T-helper 9 cell (primary cell): ENCODE data around the gene KAZN.

Experiments
- DNase-seq: peaks from one replicate; pipeline ENCODE4 v3.0.0-alpha.2; 2020

Gene KAZN

GRCh38 chr1:15053153-15053552, 454.7 kb downstream of the KAZN start:
- no peak for DNase-seq

GRCh38 chr1:15055736-15056415, 457.4 kb downstream of the KAZN start:
- DNase-seq, result no peak

GRCh38 chr1:15056515-15057285, 458.2 kb downstream of the KAZN start:
- no peak for DNase-seq

- DNase-seq, result no peak
Observed at GRCh38 chr1:15057834-15058233, 459.3 kb downstream of the KAZN start.

- DNase-seq, result no peak
Observed at GRCh38 chr1:15058261-15058660, 459.8 kb downstream of the KAZN start.

- no peak for DNase-seq
Observed at GRCh38 chr1:15060104-15060503, 461.6 kb downstream of the KAZN start.

GRCh38 chr1:15062479-15063099, 464.1 kb downstream of the KAZN start:
- DNase-seq, result no peak

- DNase-seq, result no peak
Observed at GRCh38 chr1:15063346-15063745, 464.9 kb downstream of the KAZN start.

GRCh38 chr1:15063783-15064182, 465.3 kb downstream of the KAZN start:
- no peak for DNase-seq

- DNase-seq, result no peak
Observed at GRCh38 chr1:15064217-15064929, 465.9 kb downstream of the KAZN start.

GRCh38 chr1:15065291-15065690, 466.8 kb downstream of the KAZN start:
- no peak for DNase-seq

- no peak for DNase-seq
Observed at GRCh38 chr1:15065736-15066135, 467.3 kb downstream of the KAZN start.

GRCh38 chr1:15066191-15066590, 467.7 kb downstream of the KAZN start:
- no peak for DNase-seq

- DNase-seq, result no peak
Observed at GRCh38 chr1:15067148-15067547, 468.7 kb downstream of the KAZN start.

GRCh38 chr1:15068152-15068551, 469.7 kb downstream of the KAZN start:
- no peak for DNase-seq

GRCh38 chr1:15068997-15069396, 470.5 kb downstream of the KAZN start:
- no peak for DNase-seq

- no peak for DNase-seq
Observed at GRCh38 chr1:15070145-15070748, 471.8 kb downstream of the KAZN start.

- no peak for DNase-seq
Observed at GRCh38 chr1:15071936-15072335, 473.5 kb downstream of the KAZN start.

- DNase-seq, result no peak
Observed at GRCh38 chr1:15073799-15074308, 475.4 kb downstream of the KAZN start.

GRCh38 chr1:15075175-15075574, 476.7 kb downstream of the KAZN start:
- no peak for DNase-seq

- no peak for DNase-seq
Observed at GRCh38 chr1:15075817-15076216, 477.3 kb downstream of the KAZN start.

- no peak for DNase-seq
Observed at GRCh38 chr1:15076807-15077206, 478.3 kb downstream of the KAZN start.

- no peak for DNase-seq
Observed at GRCh38 chr1:15077384-15077783, 478.9 kb downstream of the KAZN start.
